ENCODE results near the gene RARRES1.

The RARRES1 gene

GRCh38 chr3:158763421-158763820 is 31.2 kb upstream of the RARRES1 start:
- peak; percentile 22 for DNase-seq

GRCh38 chr3:158762701-158763100 is 30.4 kb upstream of the RARRES1 start:
- no peak for DNase-seq

GRCh38 chr3:158761350-158761749 is 29.1 kb upstream of the RARRES1 start:
- DNase-seq: no peak

GRCh38 chr3:158755421-158755820 is 23.2 kb upstream of the RARRES1 start:
- no peak for DNase-seq

- no peak for DNase-seq
Observed at GRCh38 chr3:158753854-158754253, 21.6 kb upstream of the RARRES1 start.

GRCh38 chr3:158751316-158751715 is 19.1 kb upstream of the RARRES1 start:
- no peak for DNase-seq

GRCh38 chr3:158750016-158750415 is 17.8 kb upstream of the RARRES1 start:
- DNase-seq: no peak

- no peak for DNase-seq
Observed at GRCh38 chr3:158749526-158749925, 17.3 kb upstream of the RARRES1 start.

- DNase-seq: no peak
Observed at GRCh38 chr3:158748237-158748828, 16.1 kb upstream of the RARRES1 start.

GRCh38 chr3:158747417-158747816 is 15.2 kb upstream of the RARRES1 start:
- no peak for DNase-seq

- no peak for DNase-seq
Observed at GRCh38 chr3:158745551-158745950, 13.3 kb upstream of the RARRES1 start.

GRCh38 chr3:158744567-158745288 is 12.5 kb upstream of the RARRES1 start:
- no peak for DNase-seq

- DNase-seq: no peak
Observed at GRCh38 chr3:158743664-158744566, 11.7 kb upstream of the RARRES1 start.

GRCh38 chr3:158742871-158743663 is 10.8 kb upstream of the RARRES1 start:
- no peak for DNase-seq

- no peak for DNase-seq
Observed at GRCh38 chr3:158739661-158740060, 7.4 kb upstream of the RARRES1 start.

GRCh38 chr3:158739078-158739477 is 6.8 kb upstream of the RARRES1 start:
- DNase-seq: no peak

GRCh38 chr3:158738653-158739052 is 6.4 kb upstream of the RARRES1 start:
- DNase-seq: no peak

GRCh38 chr3:158737976-158738615 is 5.8 kb upstream of the RARRES1 start:
- DNase-seq: peak; percentile 24

- no peak for DNase-seq
Observed at GRCh38 chr3:158737410-158737809, 5.2 kb upstream of the RARRES1 start.

- no peak for DNase-seq
Observed at GRCh38 chr3:158735296-158736033, 3.2 kb upstream of the RARRES1 start.

GRCh38 chr3:158733656-158734055 is 1.4 kb upstream of the RARRES1 start:
- no peak for DNase-seq

- no peak for DNase-seq
Observed at GRCh38 chr3:158732856-158733200, 571 bp upstream of the RARRES1 start.

Measured in DMS79 treated with DMSO at 0.1 percent for 48 hours (cell line).